Type B pancreatic cell (in vitro differentiated cells): ENCODE results near the gene CRIP2. TPM values are rescaled to one million over a fixed set of nuclear protein-coding genes. Genes with fewer than 3 reads are reported as not detected.

Experiments used
- DNase-seq: peaks from one replicate; pipeline ENCODE4 v3.0.0; 2021; ENCODE audit warnings: mixed read lengths; ENCODE audit not compliant: unreplicated experiment; ENCODE audit errors: extremely low spot score
- H3K27ac Mint-ChIP-seq: 2 replicates; pipeline ENCODE4 v1.8.0; 2021; ENCODE audit warnings: mild to moderate bottlenecking, mixed read lengths
- H3K27me3 Mint-ChIP-seq: 2 replicates; pipeline ENCODE4 v1.8.0; 2021; ENCODE audit warnings: mixed read lengths
- H3K36me3 Mint-ChIP-seq: 2 replicates; pipeline ENCODE4 v1.8.0; 2021; ENCODE audit warnings: mixed read lengths
- H3K4me1 Mint-ChIP-seq: one replicate; pipeline ENCODE4 v1.8.0; 2021; ENCODE audit warnings: mixed read lengths; ENCODE audit not compliant: unreplicated experiment
- H3K4me3 Mint-ChIP-seq: 2 replicates; pipeline ENCODE4 v1.8.0; 2021; ENCODE audit warnings: mild to moderate bottlenecking, mixed read lengths
- H3K9me3 Mint-ChIP-seq: 2 replicates; pipeline ENCODE4 v1.8.0; 2021; ENCODE audit warnings: mixed read lengths
- total RNA-seq: library from RNA; stranded (reverse); gene quantifications from 2 replicates; pipeline ENCODE4 v1.2.1, GENCODE V29; 2021; ENCODE audit warnings: low replicate concordance
- TF ChIP-seq, protein P1 (sequence below): fragments of 200-600 bp; sonication (generic); conservative IDR thresholded peaks from 2 replicates; pipeline ENCODE4 v1.5.0; 2021; ENCODE audit warnings: antibody characterized with exemption, mild to moderate bottlenecking

CRIP2 gene
- total RNA-seq, 1 donor from 2014 or later = 20.3 TPM

DNA sequence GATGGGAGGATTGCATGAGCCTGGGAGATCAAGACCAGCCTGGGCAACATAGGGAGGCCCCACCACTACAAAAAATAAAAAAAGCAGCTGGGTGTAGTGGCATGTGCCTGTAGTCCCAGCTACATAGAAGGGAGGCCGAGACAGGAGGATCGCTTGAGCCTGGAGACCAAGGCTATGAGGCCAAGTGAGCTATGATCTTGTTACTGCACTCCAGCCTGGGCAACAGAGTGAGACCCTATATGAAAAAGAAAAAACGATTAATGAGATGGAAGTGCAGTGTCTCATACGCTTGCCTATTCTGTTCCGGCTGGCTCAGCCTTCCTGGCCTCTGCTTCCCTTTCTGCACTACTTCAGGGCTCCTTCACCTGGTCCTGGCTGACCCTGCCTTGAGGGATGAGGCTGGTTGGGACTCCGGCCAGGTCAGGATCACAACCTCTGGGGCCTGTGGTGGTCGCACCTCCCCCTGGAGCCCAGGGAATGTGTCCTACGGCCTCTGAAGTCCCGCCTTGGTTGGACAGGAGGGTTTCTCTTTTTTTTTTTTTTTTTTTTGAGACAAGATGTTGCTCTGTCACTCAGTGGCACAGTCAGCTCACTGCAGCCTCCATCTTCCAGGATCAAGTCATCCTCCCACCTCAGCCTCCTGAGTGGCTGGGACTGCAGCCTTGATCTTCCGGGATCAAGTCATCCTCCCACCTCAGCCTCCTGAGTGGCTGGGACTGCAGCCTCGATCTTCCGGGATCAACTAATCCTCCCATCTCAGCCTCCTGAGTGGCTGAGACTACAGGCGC lies 27.1 kb downstream of the CRIP2 start:
- H3K27ac Mint-ChIP-seq = no peak overlapping the region
- H3K4me1 Mint-ChIP-seq = peaks cover 4% of the 10 kb centered on the region
- no peak overlapping the region for H3K4me3 Mint-ChIP-seq
- no peaks in the 10 kb centered on the region for H3K36me3 Mint-ChIP-seq
- no peaks in the 10 kb centered on the region for H3K9me3 Mint-ChIP-seq
- no peaks in the 10 kb centered on the region for H3K27me3 Mint-ChIP-seq
- DNase-seq = no peak
- TF ChIP-seq, protein P1, sequence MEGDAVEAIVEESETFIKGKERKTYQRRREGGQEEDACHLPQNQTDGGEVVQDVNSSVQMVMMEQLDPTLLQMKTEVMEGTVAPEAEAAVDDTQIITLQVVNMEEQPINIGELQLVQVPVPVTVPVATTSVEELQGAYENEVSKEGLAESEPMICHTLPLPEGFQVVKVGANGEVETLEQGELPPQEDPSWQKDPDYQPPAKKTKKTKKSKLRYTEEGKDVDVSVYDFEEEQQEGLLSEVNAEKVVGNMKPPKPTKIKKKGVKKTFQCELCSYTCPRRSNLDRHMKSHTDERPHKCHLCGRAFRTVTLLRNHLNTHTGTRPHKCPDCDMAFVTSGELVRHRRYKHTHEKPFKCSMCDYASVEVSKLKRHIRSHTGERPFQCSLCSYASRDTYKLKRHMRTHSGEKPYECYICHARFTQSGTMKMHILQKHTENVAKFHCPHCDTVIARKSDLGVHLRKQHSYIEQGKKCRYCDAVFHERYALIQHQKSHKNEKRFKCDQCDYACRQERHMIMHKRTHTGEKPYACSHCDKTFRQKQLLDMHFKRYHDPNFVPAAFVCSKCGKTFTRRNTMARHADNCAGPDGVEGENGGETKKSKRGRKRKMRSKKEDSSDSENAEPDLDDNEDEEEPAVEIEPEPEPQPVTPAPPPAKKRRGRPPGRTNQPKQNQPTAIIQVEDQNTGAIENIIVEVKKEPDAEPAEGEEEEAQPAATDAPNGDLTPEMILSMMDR = no peak

- Mint-ChIP-seq H3K4me1 (peaks cover 4% of the 10 kb centered on the region), H3K4me3 (no peak overlapping the region), H3K27ac (no peak overlapping the region), H3K36me3 (no peaks in the 10 kb centered on the region), H3K9me3 (no peaks in the 10 kb centered on the region), H3K27me3 (peaks cover 3% of the 10 kb centered on the region)
- DNase-seq = no peak
- TF ChIP-seq, protein P1 = no peak
Observed at GRCh38 chr14:105502446-105503295, 28.1 kb downstream of the CRIP2 start.

DNA sequence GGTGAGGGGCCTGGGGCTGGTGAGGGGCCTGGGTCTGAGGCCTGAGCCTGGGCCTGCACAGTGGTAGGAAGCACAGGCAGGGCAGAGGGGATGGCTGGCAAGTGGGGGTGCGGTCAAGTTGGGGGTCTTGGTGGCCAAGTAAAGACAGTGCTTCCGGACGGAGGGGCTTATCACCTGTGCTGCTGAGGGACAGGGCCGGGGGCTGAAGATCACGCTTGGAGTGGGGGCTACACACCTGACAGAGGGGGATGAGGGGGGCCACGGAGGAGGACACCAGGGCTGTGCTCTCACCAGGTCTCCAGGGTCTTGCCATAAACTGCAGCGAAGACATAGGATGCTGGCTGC lies 28.6 kb downstream of the CRIP2 start:
- TF ChIP-seq, protein P1 = no peak
- Mint-ChIP-seq H3K4me1 (peaks cover 4% of the 10 kb centered on the region), H3K4me3 (no peak overlapping the region), H3K27ac (no peak overlapping the region), H3K36me3 (no peaks in the 10 kb centered on the region), H3K9me3 (no peaks in the 10 kb centered on the region), H3K27me3 (peaks cover 7% of the 10 kb centered on the region)
- DNase-seq = no peak

GRCh38 chr14:105503935-105504692 lies 29.5 kb downstream of the CRIP2 start:
- Mint-ChIP-seq H3K4me3 (no peak overlapping the region), H3K27me3 (peaks cover 12% of the 10 kb centered on the region), H3K4me1 (peaks cover 4% of the 10 kb centered on the region), H3K27ac (no peak overlapping the region), H3K36me3 (no peaks in the 10 kb centered on the region), H3K9me3 (no peaks in the 10 kb centered on the region)
- TF ChIP-seq, protein P1 = no peak
- no peak for DNase-seq

DNA sequence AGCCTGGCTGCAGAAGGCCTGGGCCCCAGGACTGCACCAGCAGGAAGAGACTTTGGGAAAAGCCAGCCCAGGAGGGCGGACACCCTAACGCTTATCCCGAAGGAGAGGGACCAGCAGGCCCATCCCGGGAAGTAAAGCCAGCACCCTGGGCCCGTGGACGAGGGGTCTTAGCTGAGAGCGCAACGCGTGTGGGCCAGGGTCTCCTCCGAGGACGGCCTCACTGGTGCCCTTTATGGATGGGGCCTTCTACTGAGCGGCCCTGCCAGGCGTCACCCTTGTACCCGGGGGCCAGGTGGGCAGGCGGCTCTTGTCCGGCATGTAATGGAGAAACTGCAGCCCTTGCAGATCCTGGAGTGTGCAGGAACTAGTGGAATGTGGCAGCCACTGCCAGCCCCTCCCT lies 30.5 kb downstream of the CRIP2 start:
- Mint-ChIP-seq H3K9me3 (no peaks in the 10 kb centered on the region), H3K4me1 (peaks cover 4% of the 10 kb centered on the region), H3K27me3 (peaks cover 12% of the 10 kb centered on the region), H3K27ac (no peak overlapping the region), H3K4me3 (no peak overlapping the region), H3K36me3 (no peaks in the 10 kb centered on the region)
- no peak for DNase-seq
- TF ChIP-seq, protein P1 = no peak
